HG02610 (cell line): Measurements from ENCODE around the gene BRSK2.
"Not testable (repeated sequence)": the region's sequence is repeated elsewhere in the genome, so short reads cannot be mapped to it uniquely, and the experiment has no call there.

Experiments used
- ATAC-seq: cut with Tn5 transposase; IDR thresholded peaks from one replicate; pipeline ENCODE4 v1.9.1; 2021; ENCODE audit warnings: mild to moderate bottlenecking, moderate library complexity; ENCODE audit not compliant: unreplicated experiment

Gene BRSK2

GRCh38 chr11:1353383-1354124, 36.2 kb upstream of the BRSK2 start:
- ATAC-seq: no peak

DNA sequence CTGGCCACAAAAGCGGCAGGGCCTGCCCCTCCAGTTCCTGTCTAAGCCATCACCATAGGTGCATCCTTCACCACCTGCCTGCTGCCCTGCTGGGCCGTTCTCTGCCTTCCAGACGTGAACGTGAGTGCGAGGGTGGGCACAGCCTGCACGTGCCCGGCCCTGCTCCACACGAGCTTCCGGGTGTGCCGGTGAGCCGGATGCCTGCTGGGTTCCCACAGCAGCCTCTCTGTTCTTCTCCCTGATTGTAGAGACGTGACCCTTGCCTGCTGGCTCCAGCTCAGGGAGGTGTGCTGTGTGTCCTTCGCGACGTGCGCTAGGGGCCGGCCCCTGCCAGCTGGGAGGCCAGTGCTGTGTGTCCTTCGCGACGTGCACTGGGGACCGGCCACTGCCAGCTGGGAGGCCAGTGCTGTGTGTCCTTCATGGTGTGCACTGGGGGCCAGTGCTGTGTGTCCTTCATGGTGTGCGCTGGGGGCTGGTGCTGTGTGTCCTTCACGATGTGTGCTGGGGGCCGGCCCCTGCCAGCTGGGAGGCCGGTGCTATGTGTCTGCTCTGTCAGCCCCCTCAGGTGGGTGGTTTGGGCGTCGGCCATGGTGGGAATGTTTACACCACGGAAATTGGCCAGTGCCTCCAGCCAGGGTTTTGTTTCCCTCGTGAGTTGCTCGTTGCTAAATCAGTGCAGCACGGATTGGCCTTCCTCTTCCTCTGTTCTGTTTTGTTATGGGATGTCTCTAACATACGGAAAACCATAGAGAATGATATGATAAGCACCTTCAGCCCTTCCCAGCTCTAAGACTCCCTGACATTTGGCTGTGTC, 35.4 kb upstream of the BRSK2 start:
- no peak for ATAC-seq

DNA sequence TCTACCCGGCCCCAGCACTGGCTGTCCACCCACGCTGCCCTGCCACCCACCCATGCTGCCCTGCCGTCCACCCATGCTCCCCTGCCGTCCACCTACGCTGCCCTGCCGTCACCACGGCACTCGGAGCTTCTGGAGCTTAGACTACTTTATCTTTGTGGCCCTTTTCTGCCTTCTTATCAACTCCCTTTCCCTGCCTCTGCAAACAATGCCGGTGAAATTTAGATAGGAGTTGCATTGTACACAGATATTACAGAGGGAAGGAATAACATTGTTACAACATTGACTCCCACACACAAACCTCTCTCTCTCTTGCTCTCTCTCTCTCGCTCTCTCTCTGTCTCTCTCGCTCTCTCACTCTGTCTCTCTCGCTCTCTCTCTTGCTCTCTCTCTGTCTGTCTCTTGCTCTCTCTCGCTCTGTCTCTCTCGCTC, 33.7 kb upstream of the BRSK2 start:
- ATAC-seq: no peak

DNA sequence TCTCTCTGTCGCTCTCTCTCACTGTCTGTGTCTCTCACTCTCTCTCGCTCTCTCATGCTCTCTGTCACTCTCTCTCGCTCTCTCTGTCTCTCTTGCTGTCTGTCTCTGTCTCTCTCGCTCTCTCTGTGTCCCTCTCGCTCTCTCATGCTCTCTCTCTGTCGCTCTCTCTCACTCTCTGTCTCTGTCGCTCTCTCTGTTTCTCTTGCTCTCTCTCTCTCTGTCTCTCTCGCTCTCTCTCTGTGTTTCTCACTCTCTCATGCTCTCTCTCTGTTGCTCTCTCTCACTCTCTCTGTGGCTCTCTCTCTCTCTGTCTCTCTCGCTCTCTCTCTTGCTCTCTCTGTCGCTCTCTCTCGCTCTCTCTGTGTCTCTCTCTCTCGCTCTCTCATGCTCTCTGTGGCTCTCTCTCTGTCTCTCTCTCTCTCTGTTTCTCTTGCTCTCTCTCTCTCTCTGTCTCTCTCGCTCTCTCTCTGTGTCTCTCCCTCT, 33.2 kb upstream of the BRSK2 start:
- ATAC-seq: no peak

DNA sequence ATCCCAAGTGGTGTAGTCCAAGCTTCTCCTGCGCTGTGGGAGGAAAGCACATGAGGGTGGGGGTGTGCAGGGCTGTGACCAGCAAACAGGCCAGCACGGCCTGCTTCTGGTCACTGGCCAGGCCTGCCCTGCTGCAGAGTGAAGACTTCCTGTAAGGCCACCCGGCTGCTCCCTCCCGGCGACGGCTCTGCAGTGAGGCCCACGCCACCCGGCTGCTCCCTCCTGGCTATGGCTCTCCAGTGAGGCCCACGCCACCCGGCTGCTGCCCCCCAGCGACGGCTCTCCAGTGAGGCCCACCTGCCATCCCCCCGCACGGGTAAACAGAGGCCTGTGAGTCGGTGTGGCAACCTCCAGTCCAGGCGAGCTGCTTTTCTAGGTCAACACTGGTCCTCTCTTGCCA, 31.4 kb upstream of the BRSK2 start:
- no peak for ATAC-seq

DNA sequence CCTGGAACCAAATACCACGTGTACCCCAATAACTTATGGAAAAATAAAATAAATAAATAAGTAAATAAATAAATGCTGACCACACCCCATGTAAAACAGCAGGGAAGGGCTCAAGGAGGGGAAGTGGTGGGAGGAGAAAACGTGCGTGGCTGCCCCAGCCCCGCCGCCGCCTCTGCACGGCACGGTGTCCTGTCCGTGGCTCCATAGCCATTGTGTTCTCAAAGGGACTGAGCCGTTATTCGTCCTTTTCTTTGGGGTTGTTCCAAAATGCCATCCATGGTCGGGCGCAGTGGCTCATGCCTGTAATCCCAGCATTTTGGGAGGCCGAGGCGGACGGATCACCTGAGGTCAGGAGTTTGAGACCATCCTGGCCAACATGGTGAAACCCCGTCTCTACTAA, 30.8 kb upstream of the BRSK2 start:
- ATAC-seq: not testable (repeated sequence)

DNA sequence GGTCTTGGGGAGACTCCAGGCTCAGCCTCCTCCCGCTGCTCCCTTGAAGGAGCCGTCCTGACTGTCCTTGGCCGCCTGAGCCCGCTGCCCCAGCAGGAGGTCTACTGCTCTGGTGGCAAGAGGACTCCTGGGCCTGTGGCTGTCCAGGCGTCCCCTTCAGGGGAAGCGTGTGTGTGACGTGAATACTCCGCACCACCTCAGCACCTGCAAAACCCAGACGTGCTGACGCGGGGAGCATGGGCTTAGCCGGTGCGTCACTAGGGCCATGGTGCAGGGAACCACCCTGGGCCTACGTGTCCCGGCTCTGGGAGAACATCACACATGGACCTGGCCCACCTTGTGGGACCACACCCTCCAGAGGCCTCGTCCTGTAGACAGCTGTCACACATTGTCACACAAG, 30.2 kb upstream of the BRSK2 start:
- ATAC-seq: no peak

- ATAC-seq: no peak
Observed at GRCh38 chr11:1360181-1360834, 29.4 kb upstream of the BRSK2 start.

DNA sequence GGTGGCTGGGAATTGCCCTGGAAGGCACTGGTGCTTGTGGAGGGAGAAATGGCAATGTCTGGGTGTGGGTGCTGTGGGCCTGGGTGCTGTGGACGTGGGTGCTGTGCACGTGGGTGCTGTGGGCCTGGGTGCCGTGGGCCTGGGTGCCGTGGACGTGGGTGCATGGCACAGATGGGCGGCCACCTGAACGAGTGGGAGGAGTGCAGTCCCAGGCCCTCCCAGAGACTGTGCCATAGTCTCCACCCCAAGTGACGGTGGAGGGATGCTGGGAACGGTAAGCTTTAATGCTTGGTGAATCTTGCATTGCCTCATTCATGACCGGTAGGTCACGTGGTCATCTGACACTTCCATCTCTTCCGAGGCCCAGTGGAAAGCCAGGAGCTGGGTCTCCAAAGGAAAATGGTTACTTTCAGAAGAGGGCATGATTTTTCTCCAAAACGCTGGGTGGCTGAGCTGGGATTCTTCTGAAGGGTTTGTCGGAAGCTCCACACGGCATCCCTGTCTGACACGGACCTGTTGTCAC, 28.8 kb upstream of the BRSK2 start:
- ATAC-seq: no peak

- ATAC-seq: no peak
Observed at GRCh38 chr11:1361882-1362281, 27.9 kb upstream of the BRSK2 start.

GRCh38 chr11:1367721-1368120, 22.0 kb upstream of the BRSK2 start:
- ATAC-seq: no peak

DNA sequence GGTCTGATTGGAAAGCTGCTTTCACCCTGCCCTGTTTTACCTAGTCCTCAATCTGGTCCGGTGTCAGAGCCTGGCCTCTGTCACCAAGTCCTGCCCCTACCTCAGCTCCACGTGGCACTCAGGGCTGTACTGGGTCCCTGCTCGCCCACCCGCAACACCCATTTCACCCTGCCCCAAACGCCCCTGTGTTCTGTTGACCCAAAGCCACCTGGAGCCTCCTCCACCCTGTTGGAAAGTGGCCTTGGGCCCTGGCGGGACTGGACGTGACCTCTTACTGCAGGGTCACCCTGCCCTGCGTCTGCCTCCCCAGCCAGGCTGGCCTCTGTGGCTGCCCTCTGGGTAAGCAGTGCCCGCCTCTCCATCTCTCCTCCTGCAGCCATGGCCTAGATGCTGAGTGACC, 21.5 kb upstream of the BRSK2 start:
- no peak for ATAC-seq

- ATAC-seq: no peak
Observed at GRCh38 chr11:1368966-1369365, 20.8 kb upstream of the BRSK2 start.

DNA sequence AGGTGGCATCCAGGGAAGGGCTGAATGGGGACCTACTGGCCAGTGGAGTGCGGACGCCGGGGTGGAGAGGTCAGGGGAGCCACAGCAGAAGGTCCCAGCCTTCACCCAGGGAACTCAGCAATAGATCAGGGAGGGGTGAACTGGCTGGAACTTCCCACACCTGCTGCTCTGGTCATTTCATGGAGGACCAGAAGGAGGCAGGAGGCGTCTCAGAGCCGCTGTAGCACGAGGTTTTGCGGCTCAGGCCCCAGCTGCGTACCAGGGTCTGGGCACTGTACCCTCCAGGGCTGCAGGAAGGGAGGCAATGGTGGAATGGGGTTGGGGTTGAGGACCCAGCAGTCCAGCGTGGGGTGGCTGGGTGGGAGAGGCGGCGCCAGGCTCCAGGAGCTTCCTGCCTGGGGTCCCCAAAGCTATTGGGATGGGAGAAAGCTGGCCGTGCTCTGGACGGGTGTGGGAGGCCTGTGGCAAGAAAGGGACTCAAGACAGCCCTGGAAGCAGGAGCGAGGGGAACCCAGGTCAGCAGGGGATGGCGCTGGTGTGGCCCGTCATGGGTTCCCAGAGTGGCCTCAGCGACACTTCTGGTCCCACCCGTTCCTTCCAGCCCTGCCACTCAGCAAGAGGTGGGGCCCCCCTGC, 20.2 kb upstream of the BRSK2 start:
- no peak for ATAC-seq

DNA sequence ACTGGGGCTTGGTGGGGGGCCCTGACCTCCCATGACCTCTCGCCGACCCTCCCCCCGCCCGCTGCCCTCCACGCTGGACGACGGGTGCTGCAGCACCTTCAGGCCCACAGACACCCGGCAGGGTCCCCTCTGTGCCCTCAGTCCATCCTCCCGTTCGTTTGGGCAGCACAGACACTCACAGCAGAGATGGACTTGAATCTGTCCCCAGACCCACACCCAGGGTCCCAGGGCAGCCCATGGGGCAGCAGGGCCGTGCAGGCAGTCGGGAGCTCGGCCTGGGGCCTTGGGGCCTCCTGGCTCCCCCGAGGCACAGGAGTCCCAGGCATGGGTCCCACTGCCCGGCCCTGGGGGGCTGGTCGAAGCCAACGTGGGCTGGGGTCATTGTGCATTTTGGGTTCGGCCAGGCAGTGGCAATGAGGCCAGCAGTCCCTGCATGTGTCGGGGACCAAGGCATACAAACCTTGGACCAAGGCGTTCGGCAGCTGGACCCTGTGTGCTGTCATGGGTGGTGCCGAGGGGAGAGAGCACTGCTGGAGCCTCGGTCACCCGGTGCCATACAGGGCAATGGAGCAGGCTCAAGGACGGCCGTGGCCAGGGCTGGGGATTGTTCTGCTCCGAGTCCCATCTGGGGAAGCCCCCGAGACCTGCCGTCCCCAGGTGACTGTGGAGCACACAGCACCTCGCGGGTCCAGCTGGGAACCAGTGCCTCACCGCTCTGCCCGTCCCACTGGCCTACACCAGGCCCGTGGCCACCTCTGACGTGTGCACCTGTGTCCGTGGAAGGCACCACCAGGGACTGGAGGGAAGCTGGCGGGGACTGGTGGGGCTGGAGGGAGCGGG, 19.3 kb upstream of the BRSK2 start:
- no peak for ATAC-seq

DNA sequence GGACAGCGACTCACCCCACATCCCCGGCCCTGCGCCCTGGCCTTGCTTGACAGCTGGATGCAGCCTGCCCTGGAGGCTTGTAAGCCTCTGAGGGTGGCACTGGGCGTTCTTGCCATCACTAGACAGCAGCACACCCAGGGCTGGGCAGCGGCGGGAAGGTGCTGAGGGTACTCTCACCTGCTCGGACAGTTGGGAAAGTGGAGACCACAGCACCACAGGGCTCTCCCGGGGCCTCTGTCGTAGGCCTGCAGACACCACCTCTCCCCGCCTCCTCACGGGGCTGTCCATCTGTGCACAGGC, 18.8 kb upstream of the BRSK2 start:
- ATAC-seq: no peak

- no peak for ATAC-seq
Observed at GRCh38 chr11:1371377-1371776, 18.4 kb upstream of the BRSK2 start.

GRCh38 chr11:1371836-1372465, 17.8 kb upstream of the BRSK2 start:
- no peak for ATAC-seq

DNA sequence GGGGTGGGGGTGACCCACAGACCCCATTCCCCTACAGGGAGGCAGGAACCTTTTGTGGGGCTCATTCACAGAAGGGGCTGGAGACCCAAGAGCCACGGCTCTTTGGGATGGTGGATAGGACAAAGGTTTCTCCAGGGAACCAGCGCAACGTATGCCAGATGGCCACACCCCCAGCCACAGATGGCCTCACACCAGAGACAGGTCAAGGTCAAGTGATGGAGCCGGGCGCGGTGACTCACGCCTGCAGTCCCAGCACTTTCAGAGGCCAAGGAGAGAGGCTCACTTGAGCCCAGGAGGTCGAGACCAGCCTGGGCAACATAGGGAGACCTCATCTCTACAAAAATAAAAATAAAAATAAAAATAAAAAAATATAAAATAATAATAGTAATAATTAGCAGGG, 17.1 kb upstream of the BRSK2 start:
- no peak for ATAC-seq
